Panc1 (cell line): Measurements from ENCODE around the gene CCDC196. TPM values are rescaled to one million over a fixed set of nuclear protein-coding genes. Genes with fewer than 3 reads are reported as not detected.

ENCODE experiments used
- ATAC-seq: fragments of 200-7000 bp; cut with Tn5 transposase; 2 replicates; pipeline ENCODE4 v1.9.1; 2020; ENCODE audit warnings: mild to moderate bottlenecking, moderate library complexity
- BruUV-seq: library from RNA; stranded (reverse); fragments of 400-500 nt; replicated peaks from 2 replicates; lab custom pipeline; 2021; lab: Mats Ljungman, UMichigan
- CTCF ChIA-PET: fragments of 300-600 bp; sonication (Branson Sonifier 250); formaldehyde crosslinking; loops from one replicate; lab custom pipeline; 2022; ENCODE audit warnings: antibody characterized with exemption; lab: Charles Lee
- POLR2A ChIA-PET: fragments of 300-600 bp; sonication (Branson Sonifier 250); formaldehyde crosslinking; loops from one replicate; lab custom pipeline; 2022; ENCODE audit warnings: antibody characterized with exemption; lab: Charles Lee
- DNase-seq: peaks from one replicate; pipeline ENCODE4 v3.0.0-alpha.2; 2010; ENCODE audit warnings: low read depth, low spot score
- H3K27ac ChIP-seq: 2 replicates; pipeline ENCODE4 v1.5.1; 2011; ENCODE audit warnings: mild to moderate bottlenecking, low read length, inconsistent platforms
- H3K27me3 ChIP-seq: fragments of 200-500 bp; sonication (Bioruptor generic); 2 replicates; pipeline ENCODE4 v1.6.0; 2014; ENCODE audit warnings: low read length, inconsistent platforms; ENCODE audit not compliant: control insufficient read depth, insufficient read depth
- H3K36me3 ChIP-seq: fragments of 200-500 bp; sonication (Bioruptor generic); 2 replicates; pipeline ENCODE4 v1.5.1; 2014; ENCODE audit warnings: inconsistent platforms, mild to moderate bottlenecking, low read length, moderate library complexity; ENCODE audit not compliant: control insufficient read depth, insufficient read depth
- H3K4me1 ChIP-seq: 2 replicates; pipeline ENCODE4 v1.5.1; 2011; ENCODE audit warnings: inconsistent platforms, mild to moderate bottlenecking, low read length, moderate library complexity; ENCODE audit not compliant: control insufficient read depth, insufficient read depth
- H3K4me3 ChIP-seq, 2 experiments: 2 replicates each; pipeline ENCODE4 v1.5.1; 2011 to 2012; ENCODE audit warnings: low read depth in 2 of 2, low read length in 2 of 2, mild to moderate bottlenecking in 2 of 2, inconsistent platforms in 1 of 2, moderate library complexity in 1 of 2
- H3K9me3 ChIP-seq: fragments of 200-500 bp; sonication (Bioruptor generic); 2 replicates; pipeline ENCODE4 v1.5.1; 2014; ENCODE audit warnings: low read depth, mild to moderate bottlenecking, inconsistent platforms, low read length, moderate library complexity; ENCODE audit not compliant: control insufficient read depth, insufficient read depth
- CTCF ChIP-seq: fragments of 450-650 bp; IDR thresholded peaks from 2 replicates; pipeline ENCODE4 v1.5.1; 2017; ENCODE audit warnings: mild to moderate bottlenecking
- POLR2AphosphoS5 ChIP-seq: IDR thresholded peaks from 2 replicates; pipeline ENCODE4 v1.6.1; 2012; ENCODE audit warnings: mild to moderate bottlenecking, low read depth, low read length, moderate library complexity
- REST ChIP-seq, 2 experiments: IDR thresholded peaks; 2 replicates each; pipeline ENCODE4 v1.6.1; 2011 to 2012; ENCODE audit warnings: low read depth in 2 of 2, control low read depth in 1 of 2, low read length in 1 of 2, mild to moderate bottlenecking in 1 of 2, moderate library complexity in 1 of 2; ENCODE audit not compliant: insufficient read depth in 1 of 2
- SIN3A ChIP-seq: IDR thresholded peaks from 2 replicates; pipeline ENCODE4 v1.6.1; 2012; ENCODE audit warnings: low read depth, mild to moderate bottlenecking, low read length, moderate library complexity, borderline replicate concordance; ENCODE audit not compliant: insufficient read depth
- TCF7L2 ChIP-seq: IDR thresholded peaks from 2 replicates; pipeline ENCODE4 v1.6.1; 2011; ENCODE audit warnings: mild to moderate bottlenecking, low read depth, low read length, inconsistent platforms
- in situ Hi-C: cut with HindIII; loops from 2 replicates; pipeline ENCODE4 v1.10.0; 2016; ENCODE audit warnings: low sequenced_read_pairs, low pct_unique_long_range_greater_than_20kb
- intact Hi-C: fragments of 100-400 bp; cut with micrococcal nuclease; formaldehyde crosslinking; loops from one replicate; pipeline ENCODE4 v1.10.0; 2022; ENCODE audit not compliant: unreplicated experiment
- total RNA-seq: library from RNA; stranded (reverse); gene quantifications from one replicate; pipeline ENCODE4 v1.2.1, GENCODE V29; 2021; ENCODE audit not compliant: unreplicated experiment

Gene CCDC196
- total RNA-seq, 1 experiment from 2014 or later, result not detected

DNA sequence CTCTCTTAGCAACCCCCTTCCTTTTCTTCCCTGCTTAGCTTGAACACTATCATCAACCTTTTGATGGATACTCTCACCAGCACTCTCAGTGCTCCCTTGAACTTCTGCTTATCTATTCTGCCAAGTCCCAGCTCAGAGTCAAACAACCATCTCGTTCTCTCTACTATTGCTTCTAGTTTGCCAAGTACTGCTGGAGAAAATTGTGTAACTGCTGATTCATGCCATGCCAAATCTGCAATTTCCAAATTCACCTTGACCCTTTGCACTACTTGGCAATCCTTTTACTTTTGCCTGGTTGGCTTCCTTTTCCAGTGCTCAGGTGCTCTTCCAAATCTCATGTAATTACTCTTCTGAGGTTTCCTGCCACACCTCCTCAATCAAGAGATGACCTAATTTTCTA, 2.8 kb upstream of the CCDC196 start:
- no peak overlapping the region for H3K27ac ChIP-seq
- H3K4me1 ChIP-seq, result no peaks in the 10 kb centered on the region
- H3K4me3 ChIP-seq, result no peak overlapping the region
- BruUV-seq, result no TSS peak
- TF ChIP-seq POLR2AphosphoS5, result no peak
- no peak for ATAC-seq
- no peaks in the 10 kb centered on the region for H3K36me3 ChIP-seq
- ChIA-PET CTCF (no interaction called here), POLR2A (interaction anchor here (0.6 kb wide), 1 partner anchor 670 kb away, joined by 3 read pairs; no protein-coding TSS in a partner anchor)
- in situ Hi-C loops (no loop called here), intact Hi-C loops (no loop called here)
- no peak for DNase-seq
- no peaks in the 10 kb centered on the region for H3K9me3 ChIP-seq
- H3K27me3 ChIP-seq, result no peaks in the 10 kb centered on the region

DNA sequence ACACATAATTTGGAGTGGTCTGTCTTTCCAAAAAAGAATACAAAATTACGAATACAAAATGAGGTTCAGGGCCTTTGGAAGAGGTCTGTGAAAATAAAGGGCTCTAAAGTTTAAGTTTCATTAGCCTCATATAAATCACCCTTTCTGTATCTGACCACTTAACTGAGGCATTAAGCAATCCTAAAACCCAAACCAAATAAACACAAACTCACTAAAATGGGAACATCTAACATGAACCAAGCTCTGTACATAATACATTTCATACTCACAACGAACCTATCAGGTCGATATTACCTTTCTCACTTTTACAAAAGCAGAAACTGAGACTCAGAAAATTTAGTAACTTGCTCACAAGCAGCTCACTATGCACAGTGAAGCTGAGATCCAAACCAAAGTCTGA, 1.1 kb upstream of the CCDC196 start:
- in situ Hi-C loops, result no loop called here

DNA sequence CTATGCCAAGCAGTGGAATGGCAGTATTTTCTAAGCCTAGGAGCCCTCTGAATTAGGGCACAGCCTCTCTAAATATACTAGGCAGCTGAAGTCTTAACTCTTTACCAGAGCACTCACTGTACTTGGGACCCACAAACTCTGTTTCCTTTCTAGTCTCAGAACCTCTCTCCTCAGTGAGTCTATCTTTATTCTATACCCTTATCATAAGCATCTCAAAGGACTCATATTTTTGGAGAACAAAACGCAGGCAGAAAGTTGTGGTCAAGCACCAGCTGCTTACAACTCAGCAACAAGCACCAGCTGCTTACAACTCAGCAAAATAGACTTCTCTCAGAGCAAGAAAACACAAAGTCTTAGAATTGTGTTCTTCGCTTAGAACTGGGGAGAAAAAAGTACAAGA, 993 bp downstream of the CCDC196 start:
- intact Hi-C loops, result no loop called here
- ATAC-seq, result no peak
- BruUV-seq, result no TSS peak
- Histone ChIP-seq H3K27me3 (no peaks in the 10 kb centered on the region), H3K4me3 (no peak overlapping the region), H3K27ac (no peak overlapping the region), H3K36me3 (no peaks in the 10 kb centered on the region), H3K9me3 (no peaks in the 10 kb centered on the region), H3K4me1 (no peaks in the 10 kb centered on the region)
- no peak for DNase-seq
- TF ChIP-seq TCF7L2 (no peak), SIN3A (no peak), REST (IDR thresholded peaks at IDR 0.05; ENCODE audit: insufficient read depth in 1 of 2, low read depth in 2 of 2, low read length in 1 of 2) (no peak), POLR2AphosphoS5 (no peak), CTCF (no peak)
- CTCF ChIA-PET, result no interaction called here
- POLR2A ChIA-PET, result no interaction called here
- in situ Hi-C loops, result no loop called here

More for the DNA sequence above, 1.1 kb upstream of the CCDC196 start:
- no peak for TF ChIP-seq POLR2AphosphoS5
- no peak for TF ChIP-seq TCF7L2
- TF ChIP-seq REST (IDR thresholded peaks at IDR 0.05; ENCODE audit: insufficient read depth in 1 of 2, low read depth in 2 of 2, low read length in 1 of 2), result no peak
- no peak overlapping the region for H3K27ac ChIP-seq
- DNase-seq (no peak), ATAC-seq (no peak)
- H3K27me3 ChIP-seq, result no peaks in the 10 kb centered on the region
- no peaks in the 10 kb centered on the region for H3K36me3 ChIP-seq
- H3K4me3 ChIP-seq, result no peak overlapping the region
- ChIA-PET POLR2A (no interaction called here), CTCF (no interaction called here)
- H3K4me1 ChIP-seq, result no peaks in the 10 kb centered on the region
- no TSS peak for BruUV-seq
- H3K9me3 ChIP-seq, result no peaks in the 10 kb centered on the region
- intact Hi-C loops, result no loop called here
